ENCODE results near the gene CBY1.

Gene CBY1

DNA sequence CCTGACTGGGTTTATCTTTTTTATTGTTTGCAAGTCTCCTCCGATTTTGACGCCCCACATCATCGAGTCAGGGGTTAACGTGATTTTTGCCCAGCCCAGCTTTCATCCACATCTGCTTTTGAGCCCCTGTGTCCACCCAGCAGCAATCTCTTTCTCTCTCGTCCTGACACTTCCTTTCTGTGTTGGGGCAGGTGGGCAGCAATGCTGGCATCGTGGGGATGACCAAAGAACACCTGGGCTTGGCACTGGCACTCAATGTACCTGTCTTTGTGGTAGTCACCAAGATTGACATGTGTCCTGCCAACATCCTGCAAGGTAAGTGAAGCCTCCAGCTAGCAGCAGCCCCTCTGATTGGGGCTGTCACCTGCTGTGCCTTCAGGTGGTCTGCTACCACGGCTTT lies 65.1 kb downstream of the CBY1 start:
- DNase-seq (ENCODE audit: low read depth) = no peak
- TF ChIP-seq, protein P1, sequence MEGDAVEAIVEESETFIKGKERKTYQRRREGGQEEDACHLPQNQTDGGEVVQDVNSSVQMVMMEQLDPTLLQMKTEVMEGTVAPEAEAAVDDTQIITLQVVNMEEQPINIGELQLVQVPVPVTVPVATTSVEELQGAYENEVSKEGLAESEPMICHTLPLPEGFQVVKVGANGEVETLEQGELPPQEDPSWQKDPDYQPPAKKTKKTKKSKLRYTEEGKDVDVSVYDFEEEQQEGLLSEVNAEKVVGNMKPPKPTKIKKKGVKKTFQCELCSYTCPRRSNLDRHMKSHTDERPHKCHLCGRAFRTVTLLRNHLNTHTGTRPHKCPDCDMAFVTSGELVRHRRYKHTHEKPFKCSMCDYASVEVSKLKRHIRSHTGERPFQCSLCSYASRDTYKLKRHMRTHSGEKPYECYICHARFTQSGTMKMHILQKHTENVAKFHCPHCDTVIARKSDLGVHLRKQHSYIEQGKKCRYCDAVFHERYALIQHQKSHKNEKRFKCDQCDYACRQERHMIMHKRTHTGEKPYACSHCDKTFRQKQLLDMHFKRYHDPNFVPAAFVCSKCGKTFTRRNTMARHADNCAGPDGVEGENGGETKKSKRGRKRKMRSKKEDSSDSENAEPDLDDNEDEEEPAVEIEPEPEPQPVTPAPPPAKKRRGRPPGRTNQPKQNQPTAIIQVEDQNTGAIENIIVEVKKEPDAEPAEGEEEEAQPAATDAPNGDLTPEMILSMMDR (conservative IDR thresholded peaks at IDR 0.05; ENCODE audit: low read length) = no peak
- H3K4me3 ChIP-seq (ENCODE audit: low read length) = no peak overlapping the region
